Renal cortical epithelial cell (primary cell): ENCODE results near the gene CROT. TPM values are rescaled to one million over a fixed set of nuclear protein-coding genes. Genes with fewer than 3 reads are reported as not detected.

Experiments used
- DNase-seq: peaks from one replicate; pipeline ENCODE4 v3.0.0-alpha.2; 2011; ENCODE audit warnings: low read depth
- total RNA-seq: library from RNA; depleted of rRNA; stranded (reverse); fragments of >200 nt; gene quantifications from 2 replicates; pipeline ENCODE4 v1.2.3, GENCODE V29; 2014

The CROT gene, protein sequence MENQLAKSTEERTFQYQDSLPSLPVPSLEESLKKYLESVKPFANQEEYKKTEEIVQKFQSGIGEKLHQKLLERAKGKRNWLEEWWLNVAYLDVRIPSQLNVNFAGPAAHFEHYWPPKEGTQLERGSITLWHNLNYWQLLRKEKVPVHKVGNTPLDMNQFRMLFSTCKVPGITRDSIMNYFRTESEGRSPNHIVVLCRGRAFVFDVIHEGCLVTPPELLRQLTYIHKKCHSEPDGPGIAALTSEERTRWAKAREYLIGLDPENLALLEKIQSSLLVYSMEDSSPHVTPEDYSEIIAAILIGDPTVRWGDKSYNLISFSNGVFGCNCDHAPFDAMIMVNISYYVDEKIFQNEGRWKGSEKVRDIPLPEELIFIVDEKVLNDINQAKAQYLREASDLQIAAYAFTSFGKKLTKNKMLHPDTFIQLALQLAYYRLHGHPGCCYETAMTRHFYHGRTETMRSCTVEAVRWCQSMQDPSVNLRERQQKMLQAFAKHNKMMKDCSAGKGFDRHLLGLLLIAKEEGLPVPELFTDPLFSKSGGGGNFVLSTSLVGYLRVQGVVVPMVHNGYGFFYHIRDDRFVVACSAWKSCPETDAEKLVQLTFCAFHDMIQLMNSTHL
- 17.0 and 34.1 TPM in 2 replicates for total RNA-seq

DNA sequence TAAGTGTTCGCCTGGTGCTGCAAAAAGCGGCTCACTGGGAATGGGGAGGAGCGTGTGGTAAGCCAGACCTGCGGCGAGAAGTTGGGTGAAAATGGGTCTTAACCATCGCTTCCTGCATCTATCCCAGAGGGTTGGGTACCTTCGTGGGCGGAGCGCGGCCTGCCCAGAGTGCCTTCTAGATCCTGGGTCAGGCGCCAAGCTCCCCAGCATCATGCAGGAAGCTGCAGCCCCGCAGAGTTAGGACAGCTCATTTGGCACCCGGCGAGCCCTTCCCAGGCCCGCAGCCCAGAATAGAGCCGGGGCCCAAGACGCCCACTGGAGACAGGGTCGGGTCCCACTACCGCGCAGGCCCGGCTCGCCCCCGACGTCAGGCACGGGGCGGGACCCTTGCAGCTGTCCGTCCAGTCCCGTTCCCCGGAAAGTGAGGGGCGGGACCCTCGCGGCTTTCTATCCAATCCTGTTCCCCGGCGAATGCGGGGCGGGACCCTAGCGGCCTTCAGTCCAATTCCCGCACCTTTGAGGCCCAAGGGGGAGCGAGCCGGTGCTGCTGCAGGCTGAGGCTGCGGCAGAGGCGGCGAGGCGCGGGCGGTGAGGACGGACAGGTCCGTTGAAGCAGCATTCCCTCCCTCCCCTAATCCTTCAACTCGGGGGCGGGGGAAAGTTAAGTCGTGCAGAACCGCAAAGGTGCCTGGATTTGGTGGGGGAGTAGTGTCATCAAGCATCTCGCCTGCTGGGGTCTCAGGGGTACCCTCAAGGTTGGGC is at the start of gene CROT:
Gene CROT, plus strand, starts transcription at position 499 of the 762 bp plus-strand sequence. CDS start 3,405 bp downstream, outside the sequence.
- DNase-seq: peak; percentile 83

DNA sequence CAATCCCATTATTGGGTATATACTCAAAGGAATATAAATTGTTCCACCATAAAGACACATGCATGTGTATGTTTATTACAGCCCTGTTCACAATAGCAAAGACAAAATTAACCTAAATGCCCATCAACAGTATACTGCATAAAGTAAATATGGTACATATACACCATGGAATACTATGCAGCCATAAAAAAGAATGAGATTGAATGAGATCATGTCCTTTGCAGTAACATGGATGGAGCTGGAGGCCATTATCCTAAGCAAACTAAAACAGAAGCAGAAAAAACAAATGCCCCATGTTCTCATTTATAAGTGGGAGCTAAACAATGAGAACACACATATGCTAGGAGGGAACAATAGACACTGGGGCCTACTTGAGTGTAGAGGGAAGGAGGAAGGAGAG is 44.7 kb upstream of the CROT start:
- DNase-seq: no peak

DNA sequence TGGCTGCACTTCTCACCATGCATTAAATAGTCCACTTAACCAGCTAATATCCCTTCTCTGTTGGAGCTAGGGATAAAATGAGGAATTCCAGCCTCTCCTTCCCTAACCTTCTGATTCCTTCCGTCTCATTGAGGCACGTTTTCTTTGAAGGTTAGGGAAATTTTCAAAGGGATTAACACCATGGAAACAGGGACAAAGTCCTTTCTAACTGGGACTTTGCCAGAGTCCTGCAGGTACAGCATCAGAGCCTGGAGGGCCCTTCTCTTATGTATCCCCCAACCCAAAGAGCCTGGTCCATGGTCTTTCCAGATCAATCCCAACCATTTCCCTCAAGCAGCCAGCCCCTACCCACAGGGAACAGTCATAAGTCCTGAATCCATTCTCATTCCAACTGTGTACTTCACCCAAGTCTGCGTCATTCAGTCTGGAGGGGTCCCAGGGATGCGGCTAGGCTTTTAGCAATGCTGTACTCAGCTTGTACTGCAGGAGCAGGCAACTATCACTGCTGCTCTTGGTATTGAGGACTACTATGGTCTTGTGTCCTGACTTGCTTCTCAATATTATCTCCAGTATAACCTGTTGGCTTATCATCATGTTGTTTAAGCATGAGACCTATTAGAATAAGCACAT is 34.6 kb upstream of the CROT start:
- no peak for DNase-seq

- peak; percentile 59 for DNase-seq
Measured at GRCh38 chr7:87312215-87312865, 33.1 kb upstream of the CROT start.

DNA sequence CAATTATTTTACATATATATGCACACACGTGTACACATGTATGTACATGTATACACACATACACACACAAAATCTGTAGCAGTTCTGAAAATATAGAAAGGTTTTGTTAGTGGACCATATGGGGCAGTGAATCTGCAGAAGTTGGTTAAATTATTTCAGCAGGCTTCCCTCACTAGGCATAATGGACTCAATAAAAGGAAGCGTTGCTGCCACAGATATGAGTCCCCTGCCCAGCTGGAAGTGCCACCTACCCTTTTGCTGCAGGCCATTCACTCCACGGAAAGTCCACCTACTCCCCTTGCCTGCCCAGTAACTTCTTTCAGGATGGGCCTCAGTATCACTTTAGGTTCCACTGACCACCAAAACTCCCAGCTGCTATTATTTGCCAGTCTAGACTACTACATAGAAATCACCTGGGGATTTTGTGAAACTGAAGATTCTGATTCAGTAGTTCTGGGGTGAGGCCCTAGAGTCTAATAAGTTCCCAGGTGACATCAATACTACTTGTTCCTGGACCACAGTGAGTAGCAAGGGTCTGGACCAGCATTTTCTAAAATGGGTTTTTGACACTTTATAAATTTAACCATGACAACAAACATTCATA is 29.3 kb upstream of the CROT start:
- DNase-seq: no peak

GRCh38 chr7:87316846-87317552 is 28.5 kb upstream of the CROT start:
- DNase-seq: peak; percentile 77

DNA sequence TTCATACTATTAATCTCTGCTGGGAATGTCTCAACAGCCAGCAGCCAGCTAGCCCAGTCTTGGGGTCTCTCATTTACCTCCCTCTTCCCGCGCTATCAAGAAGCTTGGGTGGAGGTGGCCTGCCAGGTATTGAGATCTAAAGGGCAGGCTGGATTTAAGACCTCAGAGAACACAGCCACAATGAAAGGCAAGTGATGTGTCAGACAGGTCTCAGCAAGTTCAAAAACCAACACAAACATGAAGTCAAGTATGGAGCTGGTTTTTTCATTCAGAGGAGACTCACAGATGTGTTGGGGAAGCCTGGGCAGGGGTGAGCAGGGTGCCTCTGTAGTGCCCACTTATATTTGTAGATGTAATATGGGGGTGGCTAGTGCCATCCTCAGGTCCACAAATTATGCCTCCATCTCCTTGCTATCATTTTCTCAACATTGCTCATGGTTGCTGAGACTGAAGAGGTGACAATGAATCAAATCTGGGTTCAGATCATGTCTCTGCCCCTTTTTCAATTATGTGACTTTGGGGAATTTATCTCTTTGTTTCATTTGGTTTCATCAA is 27.7 kb upstream of the CROT start:
- no peak for DNase-seq

- peak; percentile 26 for DNase-seq
Measured at GRCh38 chr7:87318741-87319140, 26.7 kb upstream of the CROT start.

GRCh38 chr7:87319154-87319581 is 26.3 kb upstream of the CROT start:
- peak; percentile 27 for DNase-seq

GRCh38 chr7:87322912-87323311 is 22.6 kb upstream of the CROT start:
- no peak for DNase-seq

DNA sequence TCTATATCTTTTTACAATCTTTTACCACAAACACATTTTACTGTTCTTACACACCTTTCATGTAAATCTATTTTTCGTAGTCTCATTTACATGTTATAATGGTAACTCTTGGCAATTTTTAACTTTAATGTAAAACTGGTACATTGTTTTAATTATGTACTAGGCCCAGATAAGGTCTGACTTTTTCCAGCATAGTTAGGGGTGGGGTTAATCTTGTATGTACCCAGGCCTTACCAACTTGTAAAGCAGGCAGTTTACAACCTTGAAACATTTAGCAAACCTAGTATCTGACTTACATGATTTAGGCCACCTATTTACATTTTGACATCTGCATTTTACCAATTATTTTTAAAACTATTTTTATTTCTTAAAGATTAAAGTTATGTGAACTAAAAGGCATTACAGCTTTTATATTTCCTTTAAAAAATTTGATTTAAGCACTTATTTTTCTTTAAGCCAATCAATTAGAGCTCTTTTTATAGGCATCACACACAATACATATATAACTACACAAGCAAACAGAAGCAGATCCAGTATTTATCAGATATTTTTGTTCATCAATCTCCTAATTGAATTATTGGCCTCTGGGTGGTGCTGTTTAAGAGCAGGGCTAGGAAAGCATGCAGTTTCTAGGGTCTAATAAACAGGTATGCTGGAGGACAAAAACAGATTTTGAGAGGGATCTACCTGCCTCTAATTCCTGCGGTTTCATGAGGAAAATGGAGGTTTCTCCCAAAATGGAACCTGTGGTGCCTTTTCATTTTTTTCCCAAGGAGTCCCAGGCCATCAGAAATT is 19.7 kb upstream of the CROT start:
- DNase-seq: no peak

GRCh38 chr7:87328281-87328680 is 17.2 kb upstream of the CROT start:
- no peak for DNase-seq

- no peak for DNase-seq
Measured at GRCh38 chr7:87330316-87330715, 15.1 kb upstream of the CROT start.

GRCh38 chr7:87330942-87331341 is 14.5 kb upstream of the CROT start:
- no peak for DNase-seq

DNA sequence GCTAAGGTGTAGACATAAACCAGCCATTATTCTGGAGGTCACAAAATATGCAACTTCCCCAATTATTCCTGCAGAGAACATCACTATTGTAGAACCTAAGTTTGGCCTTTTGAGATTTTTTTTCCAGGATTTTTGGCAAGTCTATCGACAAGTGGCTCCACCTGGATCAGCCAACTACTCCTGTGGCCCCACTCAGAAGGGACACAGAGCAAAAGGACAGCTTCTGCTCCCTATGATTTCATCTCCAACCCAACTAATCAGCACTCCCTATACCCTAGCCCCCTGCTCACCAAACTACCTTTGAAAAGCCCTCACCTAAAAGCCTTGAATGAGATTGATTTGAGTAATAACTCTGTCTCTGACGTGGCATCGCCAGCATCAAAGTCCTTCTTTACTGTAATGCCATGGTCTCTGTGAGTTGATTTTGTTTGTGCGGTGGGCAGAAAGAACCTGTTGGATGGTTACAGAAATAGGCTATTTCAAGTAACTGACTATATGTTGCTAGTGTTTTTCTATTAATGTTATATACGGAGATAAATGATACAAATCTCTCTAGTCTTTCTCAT is 13.7 kb upstream of the CROT start:
- no peak for DNase-seq

DNA sequence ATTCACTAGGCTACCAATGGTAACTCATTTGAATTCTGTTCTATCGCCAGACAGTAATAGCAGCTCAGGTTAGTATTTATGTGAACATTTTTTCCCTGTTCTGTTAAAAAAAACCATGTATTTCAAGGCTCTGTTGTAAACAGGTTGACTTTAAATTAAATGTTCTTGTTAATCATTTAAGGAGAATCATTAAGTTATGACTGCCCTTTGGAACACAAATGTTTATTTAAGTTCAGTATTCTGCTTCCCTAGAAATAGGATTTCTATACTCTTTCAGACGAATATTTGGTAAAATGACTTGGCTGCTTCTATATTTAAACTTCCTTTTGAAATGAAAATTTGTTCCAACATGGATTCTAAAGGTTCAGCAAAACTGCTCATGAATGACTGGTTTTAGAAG is 13.1 kb upstream of the CROT start:
- DNase-seq: peak; percentile 71

GRCh38 chr7:87336136-87336535 is 9.3 kb upstream of the CROT start:
- no peak for DNase-seq

DNA sequence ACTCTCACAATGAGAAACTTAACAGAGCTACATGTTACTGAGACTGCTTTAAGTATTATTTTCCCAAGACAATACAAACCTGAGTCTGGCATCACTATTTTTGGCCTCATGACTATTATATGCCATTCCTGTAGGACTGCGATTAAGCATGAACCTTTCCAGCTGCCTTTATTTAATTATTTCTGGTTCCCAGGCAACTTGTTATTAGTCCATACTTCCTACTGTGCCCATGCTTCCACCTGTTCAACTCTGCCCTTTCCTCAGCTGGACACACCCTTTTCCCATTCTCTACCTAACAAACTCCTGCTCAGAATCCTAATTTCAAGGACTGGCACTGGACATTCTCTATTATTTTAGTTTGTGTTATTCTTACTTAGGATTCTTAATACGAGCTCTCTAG is 8.1 kb upstream of the CROT start:
- no peak for DNase-seq

DNA sequence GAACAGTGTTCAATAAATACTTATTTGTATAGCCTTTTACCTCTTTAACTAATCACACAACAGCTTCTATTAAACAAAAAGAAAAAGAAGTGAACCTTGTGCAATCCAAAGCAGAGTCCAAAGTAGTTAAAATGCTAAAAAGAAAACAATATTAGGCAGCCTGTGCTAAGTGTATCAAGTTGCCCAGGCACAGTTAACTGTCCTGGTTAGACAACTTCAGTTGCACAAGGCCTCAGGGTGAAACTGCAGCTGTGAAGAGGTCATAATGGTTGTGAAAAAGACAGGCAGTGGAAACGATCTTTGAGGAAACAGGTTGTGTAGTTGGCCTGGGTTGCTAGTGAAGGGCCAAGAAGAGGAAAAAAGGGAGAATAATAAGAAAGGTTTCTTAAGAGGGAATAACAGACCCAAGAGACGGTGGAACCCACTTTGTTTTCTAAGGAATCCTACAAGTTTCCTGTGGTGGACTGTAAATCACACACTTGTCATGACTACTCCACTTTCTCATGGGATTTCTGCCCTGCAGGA is 6.0 kb upstream of the CROT start:
- DNase-seq: no peak
